H7 (cell line): ENCODE data around the gene SORL1. TPM values are rescaled to one million over a fixed set of nuclear protein-coding genes. Genes with fewer than 3 reads are reported as not detected.
A peak's percentile ranks its signal among the peaks of the same experiment; 100 is the strongest.

ENCODE experiments used
- DNase-seq: peaks from one replicate; pipeline ENCODE4 v3.0.0; 2012
- H3K27me3 ChIP-seq: 2 replicates; pipeline ENCODE4 v1.6.0; 2011; ENCODE audit warnings: mild to moderate bottlenecking, low read length; ENCODE audit not compliant: control insufficient read depth, insufficient read depth
- H3K36me3 ChIP-seq: replicated peaks from 2 replicates; pipeline ENCODE4 v1.5.1; 2011; ENCODE audit warnings: low read length; ENCODE audit not compliant: control insufficient read depth, insufficient read depth
- H3K4me3 ChIP-seq: 2 replicates; pipeline ENCODE4 v1.5.1; 2011; ENCODE audit warnings: low read depth, mild to moderate bottlenecking, control low read depth, low read length, moderate library complexity; ENCODE audit not compliant: insufficient read depth
- total RNA-seq: library from RNA; depleted of rRNA; stranded (reverse); fragments of >200 nt; shearing (Covaris generic); gene quantifications from 2 replicates; pipeline ENCODE4 v1.2.3, GENCODE V29; 2014

Gene SORL1
- total RNA-seq, 1 experiment from 2014 or later, result 13.3 TPM

DNA sequence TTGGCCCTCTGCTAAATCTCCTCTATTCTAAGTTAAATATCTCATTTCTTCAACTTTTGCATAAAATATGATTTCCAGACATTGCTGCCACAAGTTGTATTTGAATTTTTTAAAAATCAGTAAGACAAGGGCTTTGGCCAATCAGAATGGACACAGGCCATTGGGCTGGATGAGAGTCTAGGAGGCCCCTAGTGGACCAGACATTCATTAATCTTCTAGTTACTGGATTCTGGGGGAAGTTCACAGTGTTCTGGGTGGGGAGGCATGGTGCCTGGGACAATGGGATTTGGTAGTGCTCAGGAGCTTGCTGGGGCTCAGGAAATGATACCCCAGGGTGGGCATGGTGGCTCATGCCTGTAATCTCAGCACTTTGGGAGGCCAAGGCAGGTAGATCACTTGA, 12.4 kb upstream of the SORL1 start:
- Histone ChIP-seq H3K4me3 (no peak overlapping the region), H3K27me3 (no peaks in the 10 kb centered on the region), H3K36me3 (no peaks in the 10 kb centered on the region)
- no peak for DNase-seq

GRCh38 chr11:121441521-121441920, 10.6 kb upstream of the SORL1 start:
- DNase-seq, result no peak
- H3K4me3 ChIP-seq, result no peak overlapping the region

GRCh38 chr11:121443688-121444275, 8.3 kb upstream of the SORL1 start:
- Histone ChIP-seq H3K27me3 (no peaks in the 10 kb centered on the region), H3K4me3 (no peak overlapping the region), H3K36me3 (no peaks in the 10 kb centered on the region)
- DNase-seq, result no peak

More at GRCh38 chr11:121441521-121441920, 10.6 kb upstream of the SORL1 start:
- no peaks in the 10 kb centered on the region for H3K27me3 ChIP-seq
- H3K36me3 ChIP-seq, result no peaks in the 10 kb centered on the region

DNA sequence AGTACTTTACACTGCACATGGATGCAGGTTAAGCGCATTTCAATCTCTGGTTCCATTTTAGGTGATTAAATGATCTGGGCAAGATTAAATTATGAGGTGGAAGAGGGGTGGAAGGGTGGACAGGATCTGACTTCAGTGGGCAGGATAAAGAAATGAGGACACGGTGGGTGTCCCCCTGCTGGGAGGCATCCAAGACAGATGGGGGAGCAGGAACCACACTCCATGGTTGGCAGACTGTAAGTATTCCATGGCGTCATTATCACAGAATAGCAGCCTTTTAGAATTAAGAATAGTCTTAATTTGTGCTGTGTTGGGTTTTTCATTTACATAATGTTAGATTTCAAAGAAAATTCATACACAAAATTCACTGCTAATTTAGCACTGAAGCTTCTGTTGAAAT, 7.6 kb upstream of the SORL1 start:
- H3K27me3 ChIP-seq, result no peaks in the 10 kb centered on the region
- no peak for DNase-seq
- H3K36me3 ChIP-seq, result no peaks in the 10 kb centered on the region
- H3K4me3 ChIP-seq, result no peak overlapping the region

DNA sequence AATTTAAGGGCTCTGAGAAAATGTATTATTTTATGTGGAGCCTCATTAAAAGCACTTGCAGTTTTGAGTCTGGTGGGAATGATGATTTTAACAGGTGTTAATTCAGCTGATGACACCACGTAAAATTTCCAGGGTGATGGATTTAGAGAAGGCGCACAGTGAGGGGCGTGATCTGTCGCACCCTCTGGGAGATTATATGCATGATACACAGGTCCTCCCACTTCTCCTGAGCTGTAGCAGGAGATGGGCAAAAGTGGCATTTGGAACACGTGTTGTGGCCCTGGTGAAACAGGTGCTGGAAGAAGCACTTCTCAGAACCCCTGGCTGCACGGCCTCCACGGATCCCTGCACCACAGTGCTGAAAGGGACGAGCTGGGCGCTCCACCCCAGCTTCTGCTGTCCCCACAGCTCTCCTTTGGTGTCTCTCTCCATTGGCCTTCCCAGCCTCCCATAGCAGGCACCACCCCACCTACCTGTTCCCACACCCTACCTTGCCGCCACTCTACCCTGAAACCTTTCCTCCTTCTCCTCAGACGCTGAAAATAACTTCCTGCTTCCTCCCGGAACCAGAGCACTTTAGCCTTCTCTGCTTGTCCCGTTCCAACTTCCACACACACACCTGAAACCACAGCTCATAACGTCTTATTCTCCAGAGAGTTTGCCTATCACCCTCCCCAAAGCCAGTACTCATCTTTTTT, 6.9 kb upstream of the SORL1 start:
- H3K36me3 ChIP-seq, result no peaks in the 10 kb centered on the region
- no peaks in the 10 kb centered on the region for H3K27me3 ChIP-seq
- DNase-seq, result no peak
- H3K4me3 ChIP-seq, result no peak overlapping the region

DNA sequence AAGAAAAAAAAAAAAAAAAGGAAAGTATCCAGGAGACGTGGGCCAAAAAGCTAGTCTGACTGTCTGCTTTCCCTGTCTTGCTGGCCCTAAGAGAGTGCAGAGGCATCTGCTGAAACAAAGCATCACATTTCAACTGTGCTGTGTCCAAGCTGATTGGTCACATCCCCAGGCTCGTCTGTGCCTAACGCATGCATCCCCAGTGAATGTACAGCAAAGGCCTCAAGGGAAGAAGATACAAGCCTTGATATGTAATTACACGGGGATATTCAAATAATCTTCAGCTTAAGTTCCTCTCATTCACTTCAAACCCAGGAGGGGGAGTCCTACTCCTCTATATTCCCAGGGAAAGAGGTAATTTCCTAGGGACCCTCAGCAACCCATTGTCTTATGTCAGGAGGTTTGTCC, 5.4 kb upstream of the SORL1 start:
- H3K36me3 ChIP-seq, result no peaks in the 10 kb centered on the region
- peak; percentile 65 for DNase-seq
- H3K4me3 ChIP-seq, result no peak overlapping the region
- H3K27me3 ChIP-seq, result peaks cover 4% of the 10 kb centered on the region

DNA sequence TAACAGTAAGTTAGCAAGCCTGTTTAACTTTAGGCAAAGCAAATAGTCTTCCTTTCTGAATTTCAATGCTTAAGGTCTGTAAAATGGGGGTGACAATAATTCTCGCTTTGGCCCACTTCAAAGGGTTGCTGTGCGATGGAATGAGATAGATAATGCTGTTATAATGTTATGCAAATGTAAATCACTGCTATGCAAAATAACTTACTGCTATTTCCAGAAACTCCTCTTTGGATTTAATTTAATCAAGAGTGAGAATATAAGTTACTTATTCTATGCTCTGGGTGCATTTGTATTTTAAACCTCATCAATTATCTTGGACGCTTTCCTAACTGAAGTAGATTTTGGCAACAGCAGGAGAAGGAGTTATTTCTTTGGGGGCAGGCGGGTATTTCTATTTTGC, 4.1 kb upstream of the SORL1 start:
- H3K4me3 ChIP-seq, result no peak overlapping the region
- peaks cover 5% of the 10 kb centered on the region for H3K27me3 ChIP-seq
- DNase-seq, result no peak
- no peaks in the 10 kb centered on the region for H3K36me3 ChIP-seq

DNA sequence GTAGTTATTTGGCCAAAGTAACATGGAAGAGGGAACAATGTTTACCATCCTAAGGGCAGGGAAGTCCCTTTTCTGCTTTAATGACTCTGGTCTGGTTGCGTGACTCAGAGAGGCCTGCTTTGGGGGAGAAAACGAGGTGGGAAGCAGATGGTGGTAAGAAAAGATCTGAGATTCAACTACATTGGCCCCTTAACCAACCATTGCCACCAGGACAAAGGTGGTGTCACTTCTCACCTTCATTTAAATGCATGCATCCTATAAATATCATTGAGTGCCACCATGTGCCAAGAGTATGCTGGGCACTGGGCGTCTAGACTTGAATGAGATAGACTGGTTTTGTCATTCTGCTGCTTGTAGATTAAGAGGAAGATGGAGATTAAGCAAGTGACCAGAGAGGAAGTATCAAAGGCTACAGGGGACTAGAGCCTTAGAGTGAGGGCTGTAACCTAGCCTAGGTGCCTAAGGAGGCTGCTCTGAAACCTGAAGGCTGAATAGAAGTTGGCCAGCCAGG, 3.6 kb upstream of the SORL1 start:
- no peak for DNase-seq
- Histone ChIP-seq H3K36me3 (no peaks in the 10 kb centered on the region), H3K27me3 (peaks cover 5% of the 10 kb centered on the region), H3K4me3 (no peak overlapping the region)

DNA sequence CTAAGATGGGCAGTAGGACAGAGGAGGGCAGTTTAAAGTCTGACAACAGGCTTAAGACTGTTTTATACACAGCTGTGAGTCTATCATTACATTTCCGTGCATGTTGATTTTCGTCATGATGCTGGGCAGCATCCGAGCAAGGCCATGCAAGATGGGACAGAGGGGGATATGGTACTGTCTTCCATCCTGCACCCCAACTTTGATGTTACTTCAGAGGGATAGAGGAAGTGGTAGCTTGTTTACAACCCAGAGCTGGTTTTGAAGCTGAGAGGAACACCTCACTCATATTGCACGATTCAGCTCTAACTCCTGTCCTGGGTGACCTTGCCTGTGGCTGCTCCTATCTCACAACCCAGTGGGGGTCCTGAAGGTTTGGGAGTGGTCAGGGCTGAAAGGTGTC, 3.0 kb upstream of the SORL1 start:
- no peak for DNase-seq
- H3K4me3 ChIP-seq, result no peak overlapping the region
- no peaks in the 10 kb centered on the region for H3K36me3 ChIP-seq
- H3K27me3 ChIP-seq, result peaks cover 5% of the 10 kb centered on the region

- Histone ChIP-seq H3K27me3 (peaks cover 5% of the 10 kb centered on the region), H3K4me3 (no peak overlapping the region), H3K36me3 (no peaks in the 10 kb centered on the region)
- DNase-seq, result no peak
Measured at GRCh38 chr11:121449626-121450025, 2.5 kb upstream of the SORL1 start.

DNA sequence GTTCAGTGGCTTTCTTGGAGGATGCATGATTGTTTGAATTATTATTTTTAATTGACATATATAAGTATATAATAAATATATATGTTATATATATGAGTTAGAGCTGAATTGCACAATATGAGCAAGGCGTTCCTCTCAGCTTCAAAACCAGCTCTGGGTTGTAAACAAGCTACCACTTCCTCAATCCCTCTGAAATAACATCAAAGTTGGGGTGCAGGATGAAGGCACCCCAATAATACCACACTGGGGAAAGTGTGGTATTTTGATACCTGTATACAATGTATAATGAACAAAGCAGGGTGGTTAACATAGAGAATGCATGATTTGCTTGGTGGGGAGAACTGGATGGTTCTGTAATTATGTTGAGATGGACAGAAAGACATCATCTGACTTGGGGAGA, 1.7 kb upstream of the SORL1 start:
- no peak overlapping the region for H3K4me3 ChIP-seq
- H3K36me3 ChIP-seq, result no peaks in the 10 kb centered on the region
- no peak for DNase-seq
- peaks cover 5% of the 10 kb centered on the region for H3K27me3 ChIP-seq

DNA sequence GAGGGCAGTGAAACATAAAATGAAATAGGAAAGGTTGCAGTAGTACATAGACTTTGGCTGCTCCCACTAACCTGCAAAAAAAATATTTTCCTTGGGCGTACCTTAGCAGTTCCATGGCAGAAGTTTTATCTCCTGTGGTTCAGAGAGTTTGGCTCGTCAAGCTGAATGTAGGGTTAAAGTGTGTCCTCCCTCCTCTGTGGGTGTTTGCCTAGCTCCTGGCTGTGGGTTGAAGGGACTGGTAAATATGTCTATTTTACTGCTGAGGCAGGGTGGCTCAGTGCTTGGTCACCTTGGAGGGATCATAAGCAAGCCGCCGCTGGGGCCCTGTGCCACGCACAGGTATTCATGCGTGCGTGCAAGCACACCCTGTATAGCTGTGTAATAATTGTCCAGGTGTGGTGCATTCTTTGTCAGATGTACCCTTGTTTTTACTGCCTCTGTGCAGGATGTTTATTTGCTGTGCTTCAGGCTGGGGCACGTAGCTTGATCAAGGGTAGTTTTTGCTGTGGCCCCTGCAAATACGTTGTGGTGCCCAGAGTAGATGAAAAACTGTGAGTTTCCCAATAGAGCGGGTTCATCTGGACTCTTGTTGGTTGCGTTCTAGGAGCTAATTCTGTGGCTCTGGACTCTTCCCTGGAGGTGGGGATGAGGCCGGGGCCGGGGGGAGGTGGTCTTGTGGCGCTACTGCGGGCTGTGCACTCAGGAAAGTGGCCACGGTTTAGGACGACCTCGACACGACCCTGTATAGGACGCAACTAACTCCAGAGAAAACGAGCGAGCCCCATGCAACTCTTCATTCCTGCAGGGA, 732 bp upstream of the SORL1 start:
- no peaks in the 10 kb centered on the region for H3K36me3 ChIP-seq
- DNase-seq, result no peak

DNA sequence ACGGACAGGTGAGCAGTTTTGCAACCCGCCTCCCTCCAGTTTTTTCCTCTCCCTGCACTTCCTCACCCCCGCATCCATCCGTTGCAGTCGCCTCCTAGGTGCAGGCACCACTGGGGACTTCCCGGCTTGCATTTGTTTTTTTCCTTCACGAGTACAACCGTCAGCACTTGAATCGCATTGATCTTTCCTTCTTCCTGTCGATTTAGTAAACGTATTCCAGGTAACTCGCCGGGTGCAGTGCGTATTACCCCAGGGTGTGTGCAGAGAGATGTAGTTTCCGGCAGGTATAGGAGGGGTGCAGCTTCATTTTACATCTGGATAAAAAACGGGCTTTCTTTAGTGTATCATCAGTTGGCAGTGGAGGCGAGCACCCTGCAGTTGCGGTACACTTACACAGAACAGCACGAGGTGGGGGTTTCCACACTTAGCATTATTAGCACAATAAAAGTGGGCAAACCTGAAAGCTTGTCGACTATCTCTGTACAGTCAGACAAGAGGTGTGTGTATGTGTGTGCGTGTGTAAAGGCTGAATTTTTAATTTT, 566 bp downstream of the SORL1 start, which contains the start of gene SORL1-AS1:
Gene SORL1-AS1 (minus strand): TSS at position 359 of the 542 bp plus-strand sequence.
- Histone ChIP-seq H3K27me3 (peaks cover 5% of the 10 kb centered on the region), H3K36me3 (no peaks in the 10 kb centered on the region), H3K4me3 (peak within 1 kb of the TSS; percentile 89)
- no peak for DNase-seq

More for the DNA sequence above, 732 bp upstream of the SORL1 start:
- Histone ChIP-seq H3K27me3 (peaks cover 5% of the 10 kb centered on the region), H3K4me3 (peak overlapping the region; percentile 89)

DNA sequence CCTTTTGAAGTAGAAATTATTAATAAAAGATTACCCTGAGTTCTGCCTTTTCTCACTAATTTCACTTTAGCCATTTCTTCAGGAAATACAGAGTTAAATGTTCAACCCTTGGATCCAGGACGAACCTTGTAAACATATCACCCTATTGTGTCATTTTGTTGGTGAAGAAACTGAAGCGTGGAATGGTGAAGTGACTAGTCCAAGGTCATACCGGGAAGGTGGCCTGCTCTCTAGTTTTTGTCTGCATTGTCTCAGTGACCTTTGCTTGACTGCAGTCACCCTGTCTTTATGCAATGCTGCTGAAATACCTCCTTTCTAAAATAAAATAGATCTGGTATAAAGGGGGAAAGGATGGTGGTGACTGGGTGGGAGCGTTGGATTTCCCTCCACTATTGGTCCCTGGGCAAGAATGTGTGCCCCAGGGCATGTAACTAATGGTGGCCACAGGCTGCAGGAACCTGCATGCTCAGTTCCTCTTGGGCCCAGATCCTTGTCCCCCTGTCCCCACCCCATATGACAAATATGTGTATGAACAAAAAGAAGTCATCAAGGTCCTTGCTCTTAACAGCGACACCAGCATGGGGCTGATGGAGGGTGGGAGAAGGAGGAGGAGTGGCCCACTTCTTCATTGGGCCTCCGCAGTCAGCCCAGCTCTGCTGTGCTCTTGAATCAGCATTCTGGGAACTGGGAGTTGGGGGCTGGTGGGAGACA, 1.6 kb downstream of the SORL1 start:
- no peak overlapping the region for H3K4me3 ChIP-seq
- DNase-seq, result no peak
- peaks cover 5% of the 10 kb centered on the region for H3K27me3 ChIP-seq
- no peaks in the 10 kb centered on the region for H3K36me3 ChIP-seq
